ENCODE results near the gene TMEM232. TPM values are rescaled to one million over a fixed set of nuclear protein-coding genes. Genes with fewer than 3 reads are reported as not detected.

Gene TMEM232
- total RNA-seq, 4 donors from 2014 or later, result 3.8 to 13.1 (median 4.1) TPM; not detected in 1

DNA sequence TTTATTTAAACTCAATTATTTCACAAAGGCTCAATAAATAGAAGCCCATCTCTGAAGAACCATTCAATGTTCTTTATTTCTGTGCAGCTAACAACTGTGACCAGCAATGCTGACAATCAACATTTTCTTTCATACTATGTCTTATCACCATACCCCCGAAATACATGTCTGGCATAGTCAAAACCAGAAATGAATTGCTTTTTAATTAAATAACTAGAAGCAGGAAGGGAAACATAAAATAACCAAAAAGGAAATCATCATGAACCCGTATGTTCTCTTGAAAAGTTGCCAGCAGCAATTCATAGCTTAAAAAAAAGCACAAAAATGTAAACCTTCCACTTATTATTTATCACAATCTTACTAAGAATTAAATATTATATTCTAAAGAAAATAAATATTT, 212.4 kb downstream of the TMEM232 start:
- H3K9me3 ChIP-seq, result no peaks in the 10 kb centered on the region
- no peak for DNase-seq
- no peaks in the 10 kb centered on the region for H3K4me1 ChIP-seq
- no peaks in the 10 kb centered on the region for H3K36me3 ChIP-seq
- TF ChIP-seq POLR2AphosphoS5 (IDR thresholded peaks at IDR 0.05) (no peak), POLR2A (IDR thresholded peaks at IDR 0.05) (no peak), EP300 (IDR thresholded peaks at IDR 0.05; ENCODE audit: low read depth) (no peak)
- TF ChIP-seq, protein P1, sequence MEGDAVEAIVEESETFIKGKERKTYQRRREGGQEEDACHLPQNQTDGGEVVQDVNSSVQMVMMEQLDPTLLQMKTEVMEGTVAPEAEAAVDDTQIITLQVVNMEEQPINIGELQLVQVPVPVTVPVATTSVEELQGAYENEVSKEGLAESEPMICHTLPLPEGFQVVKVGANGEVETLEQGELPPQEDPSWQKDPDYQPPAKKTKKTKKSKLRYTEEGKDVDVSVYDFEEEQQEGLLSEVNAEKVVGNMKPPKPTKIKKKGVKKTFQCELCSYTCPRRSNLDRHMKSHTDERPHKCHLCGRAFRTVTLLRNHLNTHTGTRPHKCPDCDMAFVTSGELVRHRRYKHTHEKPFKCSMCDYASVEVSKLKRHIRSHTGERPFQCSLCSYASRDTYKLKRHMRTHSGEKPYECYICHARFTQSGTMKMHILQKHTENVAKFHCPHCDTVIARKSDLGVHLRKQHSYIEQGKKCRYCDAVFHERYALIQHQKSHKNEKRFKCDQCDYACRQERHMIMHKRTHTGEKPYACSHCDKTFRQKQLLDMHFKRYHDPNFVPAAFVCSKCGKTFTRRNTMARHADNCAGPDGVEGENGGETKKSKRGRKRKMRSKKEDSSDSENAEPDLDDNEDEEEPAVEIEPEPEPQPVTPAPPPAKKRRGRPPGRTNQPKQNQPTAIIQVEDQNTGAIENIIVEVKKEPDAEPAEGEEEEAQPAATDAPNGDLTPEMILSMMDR (IDR thresholded peaks at IDR 0.05), result no peak
- no peaks in the 10 kb centered on the region for H3K27me3 ChIP-seq
- in situ Hi-C loops (cut with MboI; ENCODE audit: low pct_ligation_motif_present in 1 of 4, low pct_unique_long_range_greater_than_20kb in 1 of 4, low sequenced_read_pairs in 3 of 4), result no loop called here
- H3K27ac ChIP-seq, result no peak overlapping the region
- H3K4me3 ChIP-seq, result no peak overlapping the region
- WGBS, 2 donors (ENCODE audit: low coverage in 1 of 2), result 40 to 46% methylated on average over 2 of the region's 2 CpGs
- intact Hi-C loops (cut with DNase I; ENCODE audit: low total_unique reads), result no loop called here

DNA sequence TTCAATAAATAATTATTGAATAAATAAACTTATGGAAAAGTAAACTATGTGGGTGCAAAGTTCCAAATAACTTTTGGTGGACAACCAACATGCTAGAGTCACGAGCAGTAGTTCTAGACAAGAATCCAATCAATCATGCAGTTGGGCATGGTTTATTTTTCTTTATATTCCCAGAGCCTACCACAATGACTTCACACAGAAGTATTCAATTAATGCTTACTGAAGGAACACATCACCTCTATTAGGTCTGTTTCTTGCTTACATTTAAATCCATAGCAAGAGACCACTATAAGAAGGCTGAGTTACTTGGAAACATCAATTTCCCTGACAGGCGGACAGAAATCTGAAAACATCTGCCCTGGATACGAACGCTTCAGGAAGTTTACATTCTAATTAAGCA, 214.2 kb downstream of the TMEM232 start:
- DNase-seq, result no peak
- 76 to 77% methylated on average over 4 of the region's 4 CpGs for WGBS, 2 donors (ENCODE audit: low coverage in 1 of 2)
- in situ Hi-C loops (cut with MboI; ENCODE audit: low pct_ligation_motif_present in 1 of 4, low pct_unique_long_range_greater_than_20kb in 1 of 4, low sequenced_read_pairs in 3 of 4), result no loop called here
- no peak overlapping the region for H3K27ac ChIP-seq
- intact Hi-C loops (cut with DNase I; ENCODE audit: low total_unique reads), result no loop called here
- no peaks in the 10 kb centered on the region for H3K4me1 ChIP-seq
- H3K27me3 ChIP-seq, result no peaks in the 10 kb centered on the region
- no peaks in the 10 kb centered on the region for H3K36me3 ChIP-seq
- no peak for TF ChIP-seq EP300 (IDR thresholded peaks at IDR 0.05; ENCODE audit: low read depth)
- TF ChIP-seq POLR2AphosphoS5 (IDR thresholded peaks at IDR 0.05), result no peak
- TF ChIP-seq, protein P1 (IDR thresholded peaks at IDR 0.05), result no peak
- TF ChIP-seq POLR2A (IDR thresholded peaks at IDR 0.05), result no peak
- no peak overlapping the region for H3K4me3 ChIP-seq
- no peaks in the 10 kb centered on the region for H3K9me3 ChIP-seq

DNA sequence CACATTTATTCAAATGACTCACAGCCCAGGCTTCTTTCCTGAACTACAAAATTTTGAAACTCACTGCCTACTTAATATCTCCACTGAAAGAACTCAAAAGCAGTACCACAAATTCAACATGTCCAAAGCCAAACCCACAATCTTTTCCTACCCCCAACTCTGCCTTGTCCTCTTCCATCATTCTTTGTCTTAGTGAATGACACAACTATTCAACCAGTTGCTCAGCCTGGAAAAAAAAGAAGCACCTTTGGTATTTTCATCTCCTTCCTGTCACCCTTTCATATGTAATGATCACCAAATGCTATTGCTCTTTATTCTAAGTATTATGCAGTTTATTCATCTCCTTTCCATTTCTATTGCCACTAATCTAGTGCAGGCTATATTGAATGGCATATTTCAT, 216.3 kb downstream of the TMEM232 start:
- in situ Hi-C loops (cut with MboI; ENCODE audit: low pct_ligation_motif_present in 1 of 4, low pct_unique_long_range_greater_than_20kb in 1 of 4, low sequenced_read_pairs in 3 of 4) (no loop called here), intact Hi-C loops (cut with DNase I; ENCODE audit: low total_unique reads) (no loop called here)
- Histone ChIP-seq H3K36me3 (no peaks in the 10 kb centered on the region), H3K27me3 (no peaks in the 10 kb centered on the region), H3K27ac (no peak overlapping the region), H3K4me3 (no peak overlapping the region), H3K4me1 (no peaks in the 10 kb centered on the region), H3K9me3 (no peaks in the 10 kb centered on the region)
- TF ChIP-seq POLR2AphosphoS5 (IDR thresholded peaks at IDR 0.05) (no peak), EP300 (IDR thresholded peaks at IDR 0.05; ENCODE audit: low read depth) (no peak), POLR2A (IDR thresholded peaks at IDR 0.05) (no peak)
- TF ChIP-seq, protein P1 (IDR thresholded peaks at IDR 0.05), result no peak
- DNase-seq, result no peak

DNA sequence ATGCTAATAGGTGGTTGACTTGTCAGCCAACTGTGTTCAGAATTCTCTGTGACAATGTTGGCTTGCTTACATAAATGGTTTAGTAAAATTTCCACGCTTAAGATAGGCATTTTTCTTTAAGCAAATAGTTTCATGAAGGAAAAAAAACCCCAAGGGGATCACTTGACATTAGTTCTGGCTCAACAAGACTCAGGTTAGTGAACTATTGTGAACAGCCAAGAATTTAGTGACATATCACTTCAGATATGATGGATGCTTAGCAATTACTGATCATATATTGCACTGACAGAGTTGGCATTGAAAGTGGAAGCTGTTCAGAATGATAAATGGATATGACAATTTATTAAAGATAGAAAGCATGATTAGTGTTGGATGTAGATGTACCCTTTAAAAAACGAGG, 218.5 kb downstream of the TMEM232 start:
- DNase-seq, result no peak
- WGBS, 2 donors (ENCODE audit: low coverage in 1 of 2), result 62 to 64% methylated on average over 2 of the region's 2 CpGs
- intact Hi-C loops (cut with DNase I; ENCODE audit: low total_unique reads), result no loop called here
- no peaks in the 10 kb centered on the region for H3K27me3 ChIP-seq
- no peaks in the 10 kb centered on the region for H3K9me3 ChIP-seq
- TF ChIP-seq, protein P1 (IDR thresholded peaks at IDR 0.05), result no peak
- TF ChIP-seq POLR2A (IDR thresholded peaks at IDR 0.05) (no peak), EP300 (IDR thresholded peaks at IDR 0.05; ENCODE audit: low read depth) (no peak), POLR2AphosphoS5 (IDR thresholded peaks at IDR 0.05) (no peak)
- no peak overlapping the region for H3K27ac ChIP-seq
- in situ Hi-C loops (cut with MboI; ENCODE audit: low pct_ligation_motif_present in 1 of 4, low pct_unique_long_range_greater_than_20kb in 1 of 4, low sequenced_read_pairs in 3 of 4), result no loop called here
- H3K4me3 ChIP-seq, result no peak overlapping the region
- H3K36me3 ChIP-seq, result no peaks in the 10 kb centered on the region
- H3K4me1 ChIP-seq, result no peaks in the 10 kb centered on the region

Measured in transverse colon (tissue), 4 donors.